IMR-90 (cell line): ENCODE measurements around the gene ZSCAN4.

Source experiments
- BHLHE40 ChIP-seq: fragments of 150-350 bp; IDR thresholded peaks from 2 replicates; pipeline ENCODE4 v1.6.1; 2016; ENCODE audit warnings: mild to moderate bottlenecking, low read depth, low read length
- CEBPB ChIP-seq: IDR thresholded peaks from 2 replicates; pipeline ENCODE4 v1.6.1; 2012; ENCODE audit warnings: low read depth, low read length, improper control_type of control experiment
- CTCF ChIP-seq: conservative IDR thresholded peaks from 2 replicates; pipeline ENCODE4 v1.5.1; 2012; ENCODE audit warnings: mild to moderate bottlenecking, low read depth, low read length, improper control_type of control experiment
- MAFK ChIP-seq: IDR thresholded peaks from 2 replicates; pipeline ENCODE4 v1.6.1; 2012; ENCODE audit warnings: low read depth, low read length, improper control_type of control experiment
- POLR2A ChIP-seq: IDR thresholded peaks from 2 replicates; pipeline ENCODE4 v1.6.1; 2012; ENCODE audit warnings: mild to moderate bottlenecking, low read depth, low read length
- RFX5 ChIP-seq: IDR thresholded peaks from 2 replicates; pipeline ENCODE4 v1.8.0; 2012; ENCODE audit warnings: low read depth, mild to moderate bottlenecking, low read length, moderate library complexity
- SMC3 ChIP-seq: fragments of 150-350 bp; IDR thresholded peaks from 2 replicates; pipeline ENCODE4 v1.6.1; 2016; ENCODE audit warnings: low read depth, mild to moderate bottlenecking, antibody characterized with exemption, low read length, moderate library complexity

DNA sequence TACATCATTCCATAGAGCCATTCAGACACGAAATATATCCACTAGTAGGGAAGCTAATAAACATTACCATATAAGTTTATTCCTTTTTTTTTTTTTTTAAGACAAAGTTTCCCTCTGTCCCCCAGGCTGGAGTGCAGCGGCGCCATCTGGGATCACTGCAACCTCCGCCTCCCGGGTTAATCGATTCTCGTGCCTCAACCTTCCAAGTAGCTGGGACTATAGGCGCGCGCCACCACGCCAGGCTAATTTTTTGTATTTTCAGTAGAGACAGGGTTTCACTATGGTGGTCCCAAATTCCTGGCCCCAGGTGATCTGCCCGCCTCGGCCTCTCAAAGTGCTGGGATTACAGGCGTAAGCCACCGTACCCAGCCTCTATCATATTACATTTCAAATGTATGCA lies 40.9 kb downstream of the ZSCAN4 start:
- no peak for TF ChIP-seq SMC3
- no peak for TF ChIP-seq POLR2A
- TF ChIP-seq CTCF: no peak
- TF ChIP-seq RFX5: no peak
- TF ChIP-seq MAFK: no peak
- no peak for TF ChIP-seq BHLHE40
- TF ChIP-seq CEBPB: no peak
